HepG2 (cell line): ENCODE measurements around the gene MYH9. TPM values are rescaled to one million over a fixed set of nuclear protein-coding genes. Genes with fewer than 3 reads are reported as not detected.

Experiments used
- AGO2 ChIP-seq: fragments of 200-400 bp; formaldehyde crosslinking; optimal IDR thresholded peaks from 2 replicates; pipeline ENCODE3; 2017; ENCODE audit warnings: mild to moderate bottlenecking, low read depth, low read length, moderate library complexity
- AHR ChIP-seq: IDR thresholded peaks from 2 replicates; pipeline ENCODE4 v1.6.1; 2018; ENCODE audit warnings: missing genetic modification reagents, missing compliant biosample characterization
- ATF3 ChIP-seq: sonication (generic); formaldehyde crosslinking; IDR thresholded peaks from 2 replicates; pipeline ENCODE4 v1.4.0; 2020; ENCODE audit warnings: missing genetic modification reagents
- CTCF ChIP-seq: sonication (generic); formaldehyde crosslinking; IDR thresholded peaks from 2 replicates; pipeline ENCODE4 v1.5.0; 2020; ENCODE audit warnings: mild to moderate bottlenecking, missing genetic modification reagents, moderate library complexity
- EHMT2 ChIP-seq: fragments of 200-600 bp; sonication (generic); IDR thresholded peaks from 2 replicates; pipeline ENCODE4 v1.7.0; 2017; ENCODE audit warnings: antibody characterized with exemption, low read depth, low read length, borderline replicate concordance
- GMEB1 ChIP-seq: sonication (generic); formaldehyde crosslinking; IDR thresholded peaks from 2 replicates; pipeline ENCODE4 v1.5.1; 2020; ENCODE audit warnings: missing genetic modification reagents, mild to moderate bottlenecking, borderline replicate concordance
- IRF2 ChIP-seq: IDR thresholded peaks from 2 replicates; pipeline ENCODE4 v1.6.1; 2018; ENCODE audit warnings: missing genetic modification reagents, missing compliant biosample characterization
- MIER3 ChIP-seq: IDR thresholded peaks from 2 replicates; pipeline ENCODE4 v1.6.1; 2016; ENCODE audit warnings: missing compliant biosample characterization, borderline replicate concordance
- REST ChIP-seq, 2 experiments: IDR thresholded peaks; 2 replicates each; pipeline ENCODE4 v1.6.1; 2011 to 2012; ENCODE audit warnings: low read length in 2 of 2, borderline replicate concordance in 1 of 2, low read depth in 1 of 2, mild to moderate bottlenecking in 1 of 2, moderate library complexity in 1 of 2
- TBX3 ChIP-seq: fragments of 450-650 bp; IDR thresholded peaks from 2 replicates; pipeline ENCODE4 v1.6.1; 2017; ENCODE audit warnings: antibody characterized with exemption, mild to moderate bottlenecking, inconsistent platforms, borderline replicate concordance
- ZC3H4 ChIP-seq: sonication (generic); formaldehyde crosslinking; IDR thresholded peaks from 2 replicates; pipeline ENCODE4 v1.4.0; 2020; ENCODE audit warnings: missing genetic modification reagents, borderline replicate concordance
- ZHX2 ChIP-seq, 2 experiments: sonication (generic) in 1 of 2; formaldehyde crosslinking in 1 of 2; IDR thresholded peaks; 2 replicates each; pipeline versions ENCODE4 v1.6.1 to v1.9.0; 2014 to 2022; ENCODE audit warnings: antibody characterized with exemption in 1 of 2, borderline replicate concordance in 1 of 2, inconsistent platforms in 1 of 2, low read depth in 1 of 2, missing genetic modification reagents in 1 of 2
- ZNF614 ChIP-seq: IDR thresholded peaks from 2 replicates; pipeline ENCODE4 v1.6.1; 2018; ENCODE audit warnings: missing biosample characterization, missing genetic modification reagents, inconsistent platforms, borderline replicate concordance
- ZSCAN20 ChIP-seq: sonication (generic); formaldehyde crosslinking; IDR thresholded peaks from 2 replicates; pipeline ENCODE4 v1.4.0; 2020; ENCODE audit warnings: missing genetic modification reagents, mild to moderate bottlenecking, borderline replicate concordance
- ZSCAN22 ChIP-seq: sonication (generic); formaldehyde crosslinking; IDR thresholded peaks from 2 replicates; pipeline ENCODE4 v1.4.0; 2020; ENCODE audit warnings: mild to moderate bottlenecking, missing genetic modification reagents
- polyA plus RNA-seq, 8 experiments: library from polyadenylated mRNA; depleted of rRNA in 3 of 8; stranded (reverse) in 7 of 8; unstranded in 1 of 8; fragments of >200 nt; fragmentation: Illumina TruSeq in 4 of 8; extraction: Trizol in 4 of 8; gene quantifications; 2 replicates each; pipeline versions ENCODE4 v1.2.1 to v1.2.3, GENCODE V29; 2011 to 2016; ENCODE audit warnings: low read depth in 4 of 8, missing spikeins in 1 of 8, mixed read lengths in 1 of 8; ENCODE audit not compliant: insufficient read depth in 1 of 8
- total RNA-seq, 5 experiments: library from RNA; depleted of rRNA; stranded (reverse); fragments of >200 nt; fragmentation: Illumina TruSeq; extraction: Trizol; gene quantifications; 2 replicates each; pipeline ENCODE4 v1.2.3, GENCODE V29; 2016; ENCODE audit warnings: low read depth in 1 of 5

MYH9 gene
- total and polyA plus RNA-seq, 2 of the 13 experiments (the other 11 are each of a cell fraction or from before 2014, with no cell fraction given): 50.7 to 98.5 TPM

GRCh38 chr22:36279219-36279666 is 108.5 kb downstream of the MYH9 start (continued):
- TF ChIP-seq CTCF (CRISPR knock-in tag): no peak
- peak; percentile 44; the same call in 1 of the 2 replicates for TF ChIP-seq TBX3
- TF ChIP-seq ZC3H4 (CRISPR knock-in tag): peak; percentile 66; the same call in 1 of the 2 replicates
- peak; percentile 99 for TF ChIP-seq ZSCAN22 (CRISPR knock-in tag)
- no peak for TF ChIP-seq GMEB1 (CRISPR knock-in tag)
- TF ChIP-seq ZNF614 (CRISPR knock-in tag): 0 out of 2 replicates have a peak, but pooled peaks have one; percentile 40
- no peak for TF ChIP-seq REST (IDR thresholded peaks at IDR 0.05; ENCODE audit: borderline replicate concordance in 1 of 2, low read depth in 1 of 2, low read length in 2 of 2)
- peak; percentile 73; the same call in 1 of the 2 replicates for TF ChIP-seq MIER3
- TF ChIP-seq ZHX2 (IDR thresholded peaks at IDR 0.05; ENCODE audit: low read depth): no peak
- TF ChIP-seq ZHX2 (CRISPR knock-in tag; IDR thresholded peaks at IDR 0.05; ENCODE audit: borderline replicate concordance): no peak
- no peak for TF ChIP-seq ZSCAN20 (CRISPR knock-in tag)
- no peak for TF ChIP-seq EHMT2
- no peak for TF ChIP-seq AHR
- TF ChIP-seq IRF2: peak; percentile 84
- TF ChIP-seq AGO2: peak; percentile 39
- no peak for TF ChIP-seq ATF3 (CRISPR knock-in tag)
